CD4-positive, alpha-beta T cell (primary cell): ENCODE data around the gene APOA5. TPM values are rescaled to one million over a fixed set of nuclear protein-coding genes. Genes with fewer than 3 reads are reported as not detected.

ENCODE experiments used
- ATAC-seq: fragments of 200-7000 bp; cut with Tn5 transposase; one replicate; pipeline ENCODE4 v1.10.0; 2022; ENCODE audit warnings: mild to moderate bottlenecking; ENCODE audit not compliant: poor library complexity
- CTCF ChIA-PET: fragments of 350-600 bp; sonication (Branson Sonifier 250); formaldehyde crosslinking; loops from one replicate; lab custom pipeline; 2021; ENCODE audit warnings: antibody characterized with exemption, inconsistent platforms; lab: Charles Lee
- POLR2A ChIA-PET: fragments of 350-600 bp; sonication (Branson Sonifier 250); formaldehyde crosslinking; loops from one replicate; lab custom pipeline; 2021; ENCODE audit warnings: antibody characterized with exemption, inconsistent platforms; lab: Charles Lee
- DNase-seq, 14 experiments: peaks; one replicate each; pipeline ENCODE4 v3.0.0-alpha.2; 2013 to 2020; ENCODE audit warnings: mixed read lengths in 2 of 14
- H3K27ac ChIP-seq, 2 donors: one replicate each; pipeline versions ENCODE4 v1.5.1 to v1.7.0; 2013; ENCODE audit warnings: low read length in 2 of 2, low read depth in 1 of 2, mild to moderate bottlenecking in 1 of 2
- H3K27me3 ChIP-seq, 2 experiments: 1 replicate in 1 of 2; 2 replicates in 1 of 2; pipeline versions ENCODE4 v1.6.1 to v1.7.0; 2013; ENCODE audit warnings: low read length in 2 of 2, control low read depth in 1 of 2, mild to moderate bottlenecking in 1 of 2, moderate library complexity in 1 of 2; ENCODE audit not compliant: insufficient read depth in 2 of 2, control insufficient read depth in 1 of 2
- H3K36me3 ChIP-seq: one replicate; pipeline ENCODE4 v1.6.1; 2013; ENCODE audit warnings: low read length, control low read depth; ENCODE audit not compliant: insufficient read depth
- H3K4me1 ChIP-seq: one replicate; pipeline ENCODE4 v1.6.1; 2013; ENCODE audit warnings: low read length, control low read depth; ENCODE audit not compliant: insufficient read depth
- H3K4me3 ChIP-seq: one replicate; pipeline ENCODE4 v1.5.1; 2013; ENCODE audit warnings: mild to moderate bottlenecking, low read length, moderate library complexity
- H3K9me3 ChIP-seq, 2 experiments: 1 replicate in 1 of 2; 2 replicates in 1 of 2; pipeline versions ENCODE4 v1.6.1 to v1.7.0; 2013; ENCODE audit warnings: low read length in 2 of 2, mild to moderate bottlenecking in 2 of 2, control low read depth in 1 of 2, moderate library complexity in 1 of 2; ENCODE audit not compliant: control insufficient read depth in 1 of 2, insufficient read depth in 1 of 2
- H3K27ac Mint-ChIP-seq: one replicate; pipeline ENCODE4 v1.8.0; 2020; ENCODE audit warnings: mixed read lengths
- H3K27me3 Mint-ChIP-seq: one replicate; pipeline ENCODE4 v1.8.0; 2021; ENCODE audit warnings: mixed read lengths
- H3K36me3 Mint-ChIP-seq: one replicate; pipeline ENCODE4 v1.8.0; 2021; ENCODE audit warnings: low read depth, mixed read lengths
- H3K4me1 Mint-ChIP-seq: one replicate; pipeline ENCODE4 v1.8.0; 2021; ENCODE audit warnings: low read depth, mixed read lengths
- H3K4me3 Mint-ChIP-seq: one replicate; pipeline ENCODE4 v1.8.0; 2020; ENCODE audit warnings: mild to moderate bottlenecking, mixed read lengths
- H3K9me3 Mint-ChIP-seq: one replicate; pipeline ENCODE4 v1.8.0; 2020; ENCODE audit warnings: mixed read lengths
- intact Hi-C, 2 experiments: fragments of 100-400 bp; cut with DNase I in 1 of 2; cut with micrococcal nuclease in 1 of 2; formaldehyde crosslinking; loops; one replicate each; pipeline versions ENCODE4 v1.15.1 to v1.9.0; 2023 to 2025; cut with DNase I, micrococcal nuclease
- total RNA-seq, 174 experiments: library from RNA in 2 of 174; stranded (reverse) in 2 of 174; gene quantifications; one replicate each; pipeline ENCODE4 v1.2.3 and lab custom pipeline; 2021 to 2026
- TF ChIP-seq, protein P1 (sequence below): fragments of 200-600 bp; IDR thresholded peaks from one replicate; pipeline ENCODE4 v1.8.0; 2022; ENCODE audit warnings: antibody characterized with exemption, mild to moderate bottlenecking

The APOA5 gene
- total RNA-seq, 2 experiments from 2014 or later: not detected

- CTCF ChIA-PET: no interaction called here
Observed at GRCh38 chr11:116825854-116826750, 34.4 kb upstream of the APOA5 start.

DNA sequence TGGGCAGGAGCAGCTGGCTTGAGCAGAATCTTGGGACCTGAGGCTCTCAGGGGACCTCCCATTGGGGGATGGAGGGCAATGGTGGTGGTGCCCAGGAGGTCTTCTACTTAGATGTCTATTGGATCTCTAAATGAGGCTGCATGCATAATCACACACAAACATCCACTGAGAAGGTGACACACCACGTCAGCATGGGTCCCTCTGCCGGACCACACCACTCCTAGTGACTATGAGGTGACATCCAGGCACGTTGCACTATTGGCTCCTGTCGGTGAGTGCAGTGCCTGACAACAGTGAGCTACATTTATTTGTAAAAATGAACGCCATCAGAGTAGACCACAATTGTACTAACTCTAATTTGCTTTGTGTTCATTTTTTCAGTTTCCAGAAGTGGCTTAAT lies 33.8 kb upstream of the APOA5 start:
- no peaks in the 10 kb centered on the region for H3K36me3 ChIP-seq
- ATAC-seq: no peak
- no peaks in the 10 kb centered on the region for H3K9me3 ChIP-seq
- no peaks in the 10 kb centered on the region for H3K27me3 ChIP-seq
- intact Hi-C loops: no loop called here
- Mint-ChIP-seq H3K4me3 (no peak overlapping the region), H3K27ac (no peak overlapping the region), H3K4me1 (no peaks in the 10 kb centered on the region), H3K36me3 (no peaks in the 10 kb centered on the region), H3K27me3 (no peaks in the 10 kb centered on the region), H3K9me3 (no peaks in the 10 kb centered on the region)
- no peak for DNase-seq
- ChIA-PET CTCF (no interaction called here), POLR2A (interaction anchor here (1.1 kb wide), 1 partner anchor 28 kb away, joined by 3 read pairs; no protein-coding TSS in a partner anchor)
- TF ChIP-seq, protein P1, sequence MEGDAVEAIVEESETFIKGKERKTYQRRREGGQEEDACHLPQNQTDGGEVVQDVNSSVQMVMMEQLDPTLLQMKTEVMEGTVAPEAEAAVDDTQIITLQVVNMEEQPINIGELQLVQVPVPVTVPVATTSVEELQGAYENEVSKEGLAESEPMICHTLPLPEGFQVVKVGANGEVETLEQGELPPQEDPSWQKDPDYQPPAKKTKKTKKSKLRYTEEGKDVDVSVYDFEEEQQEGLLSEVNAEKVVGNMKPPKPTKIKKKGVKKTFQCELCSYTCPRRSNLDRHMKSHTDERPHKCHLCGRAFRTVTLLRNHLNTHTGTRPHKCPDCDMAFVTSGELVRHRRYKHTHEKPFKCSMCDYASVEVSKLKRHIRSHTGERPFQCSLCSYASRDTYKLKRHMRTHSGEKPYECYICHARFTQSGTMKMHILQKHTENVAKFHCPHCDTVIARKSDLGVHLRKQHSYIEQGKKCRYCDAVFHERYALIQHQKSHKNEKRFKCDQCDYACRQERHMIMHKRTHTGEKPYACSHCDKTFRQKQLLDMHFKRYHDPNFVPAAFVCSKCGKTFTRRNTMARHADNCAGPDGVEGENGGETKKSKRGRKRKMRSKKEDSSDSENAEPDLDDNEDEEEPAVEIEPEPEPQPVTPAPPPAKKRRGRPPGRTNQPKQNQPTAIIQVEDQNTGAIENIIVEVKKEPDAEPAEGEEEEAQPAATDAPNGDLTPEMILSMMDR: no peak
- H3K4me3 ChIP-seq: no peak overlapping the region
- no peak overlapping the region for H3K27ac ChIP-seq
- H3K4me1 ChIP-seq: no peaks in the 10 kb centered on the region

More at GRCh38 chr11:116825854-116826750, 34.4 kb upstream of the APOA5 start:
- Mint-ChIP-seq H3K9me3 (no peaks in the 10 kb centered on the region), H3K4me1 (no peaks in the 10 kb centered on the region), H3K36me3 (no peaks in the 10 kb centered on the region), H3K4me3 (no peak overlapping the region), H3K27me3 (no peaks in the 10 kb centered on the region), H3K27ac (no peak overlapping the region)
- Histone ChIP-seq H3K27ac (no peak overlapping the region), H3K4me3 (no peak overlapping the region), H3K36me3 (no peaks in the 10 kb centered on the region), H3K9me3 (no peaks in the 10 kb centered on the region), H3K4me1 (no peaks in the 10 kb centered on the region), H3K27me3 (no peaks in the 10 kb centered on the region)
- no peak for ATAC-seq
- intact Hi-C loops: no loop called here
- DNase-seq: no peak
- POLR2A ChIA-PET: interaction anchor here (1.1 to 1.8 kb wide), 2 partner anchors 10 to 27 kb away, joined by 3 to 4 read pairs; no protein-coding TSS in a partner anchor
- TF ChIP-seq, protein P1: no peak

DNA sequence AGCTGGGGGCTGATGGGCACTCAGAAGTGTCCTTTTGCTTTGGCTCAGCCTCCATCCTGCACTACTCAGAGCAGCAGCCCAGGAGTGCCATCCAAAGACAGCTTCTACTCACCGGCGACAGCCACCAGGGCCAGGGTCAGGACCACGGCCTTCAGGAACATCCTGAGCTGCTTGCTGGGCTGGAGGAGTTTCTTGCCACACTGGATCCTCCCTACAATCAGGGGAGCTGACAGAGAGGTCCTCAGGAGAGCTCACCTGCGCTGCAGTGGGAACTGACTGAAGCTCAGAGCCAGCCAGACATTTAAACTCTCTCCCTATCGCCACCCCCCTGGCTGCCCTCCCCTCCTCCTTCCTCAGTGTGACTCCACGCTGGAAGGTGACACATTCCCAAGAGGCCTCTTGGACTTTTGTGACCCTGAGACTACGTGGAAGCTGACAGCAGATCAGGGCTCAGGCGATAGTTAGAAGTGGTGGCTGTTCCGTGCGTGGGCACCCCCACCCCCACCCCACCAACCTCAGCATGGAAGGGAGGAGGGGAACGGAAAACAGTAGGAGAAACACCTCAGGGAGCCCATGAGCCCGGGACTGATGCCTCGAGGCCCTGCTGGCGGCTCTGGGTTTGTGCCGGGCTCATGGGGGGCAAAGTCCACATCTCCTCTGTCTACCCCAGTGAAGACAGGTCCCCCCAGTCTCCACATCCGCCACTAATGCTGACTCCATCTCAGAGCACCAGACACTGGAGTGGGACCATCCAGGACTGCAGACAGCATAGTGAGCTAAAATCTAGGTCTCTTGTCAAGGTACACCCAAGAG lies 31.6 kb upstream of the APOA5 start, which contains the start of gene APOA4:
Gene APOA4 (minus strand): TSS at position 274 of the 813 bp plus-strand sequence. CDS start 113 bp downstream, at position 161.
- H3K4me1 Mint-ChIP-seq: no peaks in the 10 kb centered on the region
- POLR2A ChIA-PET: no interaction called here
- DNase-seq (no peak), ATAC-seq (no peak)
- no peak within 1 kb of the TSS for H3K27ac ChIP-seq
- no peak within 1 kb of the TSS for H3K4me3 Mint-ChIP-seq
- H3K36me3 Mint-ChIP-seq: no peaks in the 10 kb centered on the region
- no peaks in the 10 kb centered on the region for H3K4me1 ChIP-seq
- no peak within 1 kb of the TSS for H3K27ac Mint-ChIP-seq
- no peaks in the 10 kb centered on the region for H3K9me3 ChIP-seq
- intact Hi-C loops: no loop called here
- H3K4me3 ChIP-seq: no peak within 1 kb of the TSS
- TF ChIP-seq, protein P1: no peak
- no peaks in the 10 kb centered on the region for H3K27me3 Mint-ChIP-seq
- CTCF ChIA-PET: interaction anchor here (0.5 to 2.0 kb wide), 2 partner anchors 11 to 13 kb away, joined by 3 to 5 read pairs; no protein-coding TSS in a partner anchor
- no peaks in the 10 kb centered on the region for H3K9me3 Mint-ChIP-seq
- no peaks in the 10 kb centered on the region for H3K36me3 ChIP-seq
- H3K27me3 ChIP-seq: no peaks in the 10 kb centered on the region
